Measurements from ENCODE around the gene OR2AE1.
"Not testable (repeated sequence)": the region's sequence is repeated elsewhere in the genome, so short reads cannot be mapped to it uniquely, and the experiment has no call there.

The OR2AE1 gene

GRCh38 chr7:99888366-99888765 lies 11.5 kb upstream of the OR2AE1 start:
- H3K36me3 Mint-ChIP-seq, result peaks cover 70% of the 10 kb centered on the region
- H3K27me3 Mint-ChIP-seq, H3K4me1 Mint-ChIP-seq, H3K4me3 Mint-ChIP-seq, H3K27ac Mint-ChIP-seq, ATAC-seq: not testable (repeated sequence)
- peaks cover 14% of the 10 kb centered on the region for H3K9me3 Mint-ChIP-seq

GRCh38 chr7:99881370-99881769 lies 4.5 kb upstream of the OR2AE1 start:
- H3K27ac Mint-ChIP-seq, result no peak overlapping the region
- H3K36me3 Mint-ChIP-seq, result peaks cover 55% of the 10 kb centered on the region
- H3K4me1 Mint-ChIP-seq, result no peaks in the 10 kb centered on the region
- no peaks in the 10 kb centered on the region for H3K27me3 Mint-ChIP-seq
- ATAC-seq, result no peak
- H3K9me3 Mint-ChIP-seq, result peaks cover 7% of the 10 kb centered on the region
- H3K4me3 Mint-ChIP-seq, result no peak overlapping the region

GRCh38 chr7:99876491-99876890 lies 342 bp downstream of the OR2AE1 start:
- Mint-ChIP-seq H3K36me3 (peaks cover 32% of the 10 kb centered on the region), H3K9me3 (no peaks in the 10 kb centered on the region), H3K4me3 (no peak overlapping the region), H3K4me1 (no peaks in the 10 kb centered on the region), H3K27ac (no peak overlapping the region), H3K27me3 (peaks cover 5% of the 10 kb centered on the region)
- ATAC-seq, result no peak

- no peak for ATAC-seq
- Mint-ChIP-seq H3K36me3 (peaks cover 5% of the 10 kb centered on the region), H3K4me3 (no peak overlapping the region), H3K27ac (no peak overlapping the region), H3K4me1 (no peaks in the 10 kb centered on the region), H3K9me3 (peaks cover 4% of the 10 kb centered on the region), H3K27me3 (peaks cover 18% of the 10 kb centered on the region)
These were observed 8.6 kb downstream of the OR2AE1 start for GRCh38 chr7:99868246-99868645.

- peaks cover 18% of the 10 kb centered on the region for H3K27me3 Mint-ChIP-seq
- not testable (repeated sequence) for H3K4me3 Mint-ChIP-seq, ATAC-seq, H3K4me1 Mint-ChIP-seq, H3K9me3 Mint-ChIP-seq, H3K36me3 Mint-ChIP-seq, H3K27ac Mint-ChIP-seq
These were observed 9.4 kb downstream of the OR2AE1 start for GRCh38 chr7:99867477-99867876.

- Mint-ChIP-seq H3K4me1 (no peaks in the 10 kb centered on the region), H3K4me3 (no peak overlapping the region), H3K27ac (no peak overlapping the region), H3K9me3 (peaks cover 4% of the 10 kb centered on the region), H3K27me3 (peaks cover 19% of the 10 kb centered on the region), H3K36me3 (peaks cover 5% of the 10 kb centered on the region)
- ATAC-seq, result no peak
These were observed 12.9 kb downstream of the OR2AE1 start for GRCh38 chr7:99863847-99864440.

GRCh38 chr7:99860281-99861127 lies 16.3 kb downstream of the OR2AE1 start:
- ATAC-seq, result no peak
- Mint-ChIP-seq H3K9me3 (no peaks in the 10 kb centered on the region), H3K27me3 (peaks cover 32% of the 10 kb centered on the region), H3K4me3 (no peak overlapping the region), H3K36me3 (no peaks in the 10 kb centered on the region), H3K27ac (no peak overlapping the region), H3K4me1 (no peaks in the 10 kb centered on the region)

GRCh38 chr7:99855236-99855635 lies 21.6 kb downstream of the OR2AE1 start:
- no peak overlapping the region for H3K27ac Mint-ChIP-seq
- no peaks in the 10 kb centered on the region for H3K4me1 Mint-ChIP-seq
- H3K4me3 Mint-ChIP-seq, result no peak overlapping the region
- H3K36me3 Mint-ChIP-seq, result no peaks in the 10 kb centered on the region
- no peaks in the 10 kb centered on the region for H3K9me3 Mint-ChIP-seq
- H3K27me3 Mint-ChIP-seq, result peaks cover 60% of the 10 kb centered on the region
- ATAC-seq, result no peak

GRCh38 chr7:99848420-99849216 lies 28.2 kb downstream of the OR2AE1 start:
- Mint-ChIP-seq H3K36me3 (no peaks in the 10 kb centered on the region), H3K27ac (no peak overlapping the region), H3K27me3 (peaks cover 62% of the 10 kb centered on the region), H3K9me3 (no peaks in the 10 kb centered on the region), H3K4me1 (no peaks in the 10 kb centered on the region), H3K4me3 (no peak overlapping the region)
- no peak for ATAC-seq

- Mint-ChIP-seq H3K9me3 (no peaks in the 10 kb centered on the region), H3K4me1 (no peaks in the 10 kb centered on the region), H3K27me3 (peaks cover 44% of the 10 kb centered on the region), H3K27ac (no peak overlapping the region), H3K36me3 (no peaks in the 10 kb centered on the region), H3K4me3 (no peak overlapping the region)
- ATAC-seq, result no peak
These were observed 32.5 kb downstream of the OR2AE1 start for GRCh38 chr7:99844328-99844727.

- Mint-ChIP-seq H3K27ac (no peak overlapping the region), H3K4me1 (no peaks in the 10 kb centered on the region), H3K9me3 (no peaks in the 10 kb centered on the region), H3K36me3 (no peaks in the 10 kb centered on the region), H3K4me3 (no peak overlapping the region), H3K27me3 (peaks cover 42% of the 10 kb centered on the region)
- no peak for ATAC-seq
These were observed 33.0 kb downstream of the OR2AE1 start for GRCh38 chr7:99843808-99844207.

- no peak overlapping the region for H3K4me3 Mint-ChIP-seq
- ATAC-seq, result no peak
- no peaks in the 10 kb centered on the region for H3K9me3 Mint-ChIP-seq
- H3K27ac Mint-ChIP-seq, result no peak overlapping the region
- H3K36me3 Mint-ChIP-seq, result no peaks in the 10 kb centered on the region
- H3K27me3 Mint-ChIP-seq, result peaks cover 33% of the 10 kb centered on the region
- peaks cover 5% of the 10 kb centered on the region for H3K4me1 Mint-ChIP-seq
These were observed 33.9 kb downstream of the OR2AE1 start for GRCh38 chr7:99842926-99843325.

GRCh38 chr7:99840136-99840869 lies 36.5 kb downstream of the OR2AE1 start:
- H3K4me3 Mint-ChIP-seq, result no peak overlapping the region
- H3K27me3 Mint-ChIP-seq, result peaks cover 14% of the 10 kb centered on the region
- no peak for ATAC-seq
- no peaks in the 10 kb centered on the region for H3K9me3 Mint-ChIP-seq
- peaks cover 8% of the 10 kb centered on the region for H3K4me1 Mint-ChIP-seq
- no peak overlapping the region for H3K27ac Mint-ChIP-seq
- no peaks in the 10 kb centered on the region for H3K36me3 Mint-ChIP-seq

- no peaks in the 10 kb centered on the region for H3K9me3 Mint-ChIP-seq
These were observed 37.4 kb downstream of the OR2AE1 start for GRCh38 chr7:99839287-99840021.

More at GRCh38 chr7:99839287-99840021, 37.4 kb downstream of the OR2AE1 start:
- Mint-ChIP-seq H3K27me3 (peaks cover 11% of the 10 kb centered on the region), H3K4me3 (no peak overlapping the region), H3K4me1 (peaks cover 8% of the 10 kb centered on the region), H3K36me3 (no peaks in the 10 kb centered on the region), H3K27ac (no peak overlapping the region)
- no peak for ATAC-seq

Measured in stimulated activated memory B cell treated with anti-CD40 and anti-IgM and Interleukin-4, amounts not matched to agents 10 μg/mL and 1 μg/mL and 100 μg/mL, for 72 hours (primary cell).